Measurements from ENCODE around the gene CNN1.

CNN1 gene

GRCh38 chr19:11506967-11507366, 31.7 kb upstream of the CNN1 start:
- Histone ChIP-seq H3K36me3 (ENCODE audit: control insufficient read depth, insufficient read depth, low read length) (no peaks in the 10 kb centered on the region), H3K9ac (no peak overlapping the region), H3K79me2 (no peaks in the 10 kb centered on the region), H3K27ac (no peak overlapping the region), H3K4me2 (ENCODE audit: low read length) (no peak overlapping the region), H3K27me3 (ENCODE audit: control insufficient read depth, insufficient read depth, low read length) (no peaks in the 10 kb centered on the region), H3K4me3 (ENCODE audit: low read depth, low read length) (no peak overlapping the region), H3K9me3 (ENCODE audit: control insufficient read depth, low read length) (no peaks in the 10 kb centered on the region), H2AFZ (no peak overlapping the region), H3K4me1 (no peaks in the 10 kb centered on the region)
- TF ChIP-seq, protein P1, sequence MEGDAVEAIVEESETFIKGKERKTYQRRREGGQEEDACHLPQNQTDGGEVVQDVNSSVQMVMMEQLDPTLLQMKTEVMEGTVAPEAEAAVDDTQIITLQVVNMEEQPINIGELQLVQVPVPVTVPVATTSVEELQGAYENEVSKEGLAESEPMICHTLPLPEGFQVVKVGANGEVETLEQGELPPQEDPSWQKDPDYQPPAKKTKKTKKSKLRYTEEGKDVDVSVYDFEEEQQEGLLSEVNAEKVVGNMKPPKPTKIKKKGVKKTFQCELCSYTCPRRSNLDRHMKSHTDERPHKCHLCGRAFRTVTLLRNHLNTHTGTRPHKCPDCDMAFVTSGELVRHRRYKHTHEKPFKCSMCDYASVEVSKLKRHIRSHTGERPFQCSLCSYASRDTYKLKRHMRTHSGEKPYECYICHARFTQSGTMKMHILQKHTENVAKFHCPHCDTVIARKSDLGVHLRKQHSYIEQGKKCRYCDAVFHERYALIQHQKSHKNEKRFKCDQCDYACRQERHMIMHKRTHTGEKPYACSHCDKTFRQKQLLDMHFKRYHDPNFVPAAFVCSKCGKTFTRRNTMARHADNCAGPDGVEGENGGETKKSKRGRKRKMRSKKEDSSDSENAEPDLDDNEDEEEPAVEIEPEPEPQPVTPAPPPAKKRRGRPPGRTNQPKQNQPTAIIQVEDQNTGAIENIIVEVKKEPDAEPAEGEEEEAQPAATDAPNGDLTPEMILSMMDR (IDR thresholded peaks at IDR 0.05) = no peak

DNA sequence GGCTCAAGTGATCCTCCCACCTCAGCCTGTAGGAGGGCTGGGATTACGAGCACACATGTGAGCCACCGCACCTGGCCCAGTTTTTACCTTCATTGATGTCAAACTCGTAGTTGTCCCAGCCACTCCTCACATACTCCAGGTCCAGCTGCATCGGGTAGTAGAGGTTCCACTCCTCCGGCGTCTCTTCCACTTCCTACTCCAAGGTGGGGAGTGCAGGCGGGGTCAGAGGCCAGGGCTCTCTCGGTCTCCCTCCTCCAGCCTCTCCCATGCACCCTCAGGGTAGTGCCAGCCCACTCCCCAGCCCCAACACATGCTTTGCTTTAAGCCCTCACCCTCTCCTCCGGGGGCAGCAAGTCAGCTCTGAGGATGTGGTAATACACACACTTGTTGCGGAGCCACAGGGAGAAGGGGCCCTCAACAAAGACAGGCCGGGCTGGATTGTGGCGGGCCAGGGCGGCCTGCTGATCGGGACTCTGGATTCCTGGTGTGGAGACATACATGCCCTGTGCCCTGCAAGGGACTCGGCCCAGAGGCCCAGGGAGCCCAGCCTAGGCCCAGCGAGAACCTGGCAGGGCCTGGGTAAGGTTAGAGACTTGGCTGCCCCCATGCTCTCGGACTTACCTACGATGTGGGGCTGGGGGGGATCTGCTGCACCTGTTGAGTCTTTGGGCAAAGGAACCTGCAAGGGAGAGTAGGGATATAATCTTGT, 31.1 kb upstream of the CNN1 start:
- Histone ChIP-seq H3K27ac (no peak overlapping the region), H3K9me3 (ENCODE audit: control insufficient read depth, low read length) (no peaks in the 10 kb centered on the region), H3K27me3 (ENCODE audit: control insufficient read depth, insufficient read depth, low read length) (no peaks in the 10 kb centered on the region), H2AFZ (no peak overlapping the region), H3K4me2 (ENCODE audit: low read length) (no peak overlapping the region), H3K9ac (no peak overlapping the region), H3K4me1 (no peaks in the 10 kb centered on the region), H3K79me2 (no peaks in the 10 kb centered on the region), H3K4me3 (ENCODE audit: low read depth, low read length) (no peak overlapping the region), H3K36me3 (ENCODE audit: control insufficient read depth, insufficient read depth, low read length) (no peaks in the 10 kb centered on the region)
- TF ChIP-seq, protein P1 (IDR thresholded peaks at IDR 0.05) = no peak

DNA sequence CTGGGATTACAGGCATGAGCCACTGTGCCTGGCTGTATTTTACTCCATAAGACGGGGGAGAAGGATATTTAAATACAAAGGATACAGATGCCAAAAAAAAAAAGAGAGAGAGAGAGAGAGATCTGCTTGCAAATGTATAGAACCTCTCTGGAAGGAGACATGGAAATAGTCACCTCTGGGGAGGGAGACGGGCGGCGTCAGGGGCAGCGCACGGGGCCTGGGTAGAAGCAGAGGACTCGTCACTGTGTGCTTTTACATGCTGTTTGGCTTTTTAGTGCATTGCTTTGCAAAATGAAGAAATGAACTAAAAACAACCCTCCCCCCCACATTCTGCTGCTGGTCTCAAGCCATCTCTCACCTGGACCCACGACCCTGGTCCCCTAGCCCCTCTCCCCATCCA, 28.2 kb upstream of the CNN1 start:
- Histone ChIP-seq H3K27ac (no peak overlapping the region), H3K9me3 (ENCODE audit: control insufficient read depth, low read length) (no peaks in the 10 kb centered on the region), H3K4me2 (ENCODE audit: low read length) (no peak overlapping the region), H3K79me2 (no peaks in the 10 kb centered on the region), H3K4me1 (no peaks in the 10 kb centered on the region), H3K27me3 (ENCODE audit: control insufficient read depth, insufficient read depth, low read length) (no peaks in the 10 kb centered on the region), H2AFZ (no peak overlapping the region), H3K36me3 (ENCODE audit: control insufficient read depth, insufficient read depth, low read length) (no peaks in the 10 kb centered on the region), H3K4me3 (ENCODE audit: low read depth, low read length) (no peak overlapping the region), H3K9ac (no peak overlapping the region)
- TF ChIP-seq, protein P1 (IDR thresholded peaks at IDR 0.05) = no peak

- H3K27me3 ChIP-seq (ENCODE audit: control insufficient read depth, insufficient read depth, low read length) = no peaks in the 10 kb centered on the region
- no peaks in the 10 kb centered on the region for H3K4me1 ChIP-seq
- no peaks in the 10 kb centered on the region for H3K36me3 ChIP-seq (ENCODE audit: control insufficient read depth, insufficient read depth, low read length)
Measured at GRCh38 chr19:11513946-11514345, 24.7 kb upstream of the CNN1 start.

More at GRCh38 chr19:11513946-11514345, 24.7 kb upstream of the CNN1 start:
- Histone ChIP-seq H2AFZ (no peak overlapping the region), H3K79me2 (peaks cover 2% of the 10 kb centered on the region), H3K4me3 (ENCODE audit: low read depth, low read length) (no peak overlapping the region), H3K27ac (no peak overlapping the region), H3K4me2 (ENCODE audit: low read length) (no peak overlapping the region), H3K9me3 (ENCODE audit: control insufficient read depth, low read length) (no peaks in the 10 kb centered on the region), H3K9ac (no peak overlapping the region)
- TF ChIP-seq, protein P1 (IDR thresholded peaks at IDR 0.05) = no peak

All from parathyroid adenoma (tissue), 2 donors.